HG02588 (cell line): ENCODE data around the gene TAGLN.

Experiments
- ATAC-seq: cut with Tn5 transposase; IDR thresholded peaks from one replicate; pipeline ENCODE4 v1.9.1; 2021; ENCODE audit warnings: mild to moderate bottlenecking, moderate library complexity; ENCODE audit not compliant: unreplicated experiment

The TAGLN gene

GRCh38 chr11:117212697-117213355 lies 13.7 kb downstream of the TAGLN start:
- ATAC-seq = no peak

DNA sequence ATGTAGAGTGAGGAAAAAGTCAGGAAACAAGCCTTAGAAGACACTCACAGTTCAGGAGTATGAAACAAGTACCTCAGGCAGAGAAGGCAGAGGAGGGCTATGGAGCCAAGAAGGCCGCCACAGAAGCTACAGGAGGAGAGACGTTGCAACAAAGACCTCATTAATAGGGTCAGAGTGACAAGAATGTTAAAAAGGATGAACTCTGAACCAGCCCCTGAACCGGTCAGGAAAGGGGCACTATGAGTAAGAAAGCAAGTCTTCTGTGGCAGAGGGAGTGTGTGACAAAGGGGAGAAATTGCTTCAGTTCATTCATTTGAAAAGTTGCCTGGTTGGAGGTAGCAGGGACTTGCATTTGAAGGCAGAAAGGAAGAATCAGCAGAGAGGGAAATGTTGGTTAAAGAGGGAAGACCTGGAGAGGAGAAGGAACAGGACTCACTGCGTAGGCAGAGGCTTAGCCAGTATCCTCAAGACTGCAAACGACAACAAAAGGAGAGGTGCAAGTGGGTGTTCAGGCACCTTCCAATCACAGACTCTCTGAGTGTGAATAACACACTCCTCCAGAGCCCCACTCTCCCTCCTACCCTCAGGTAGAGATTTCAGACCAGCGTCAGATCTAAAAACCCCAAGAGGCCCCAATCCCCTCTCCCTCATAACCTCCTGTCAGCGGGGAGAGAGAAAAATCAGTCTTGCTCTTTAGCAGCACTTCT lies 15.4 kb downstream of the TAGLN start:
- ATAC-seq = no peak

DNA sequence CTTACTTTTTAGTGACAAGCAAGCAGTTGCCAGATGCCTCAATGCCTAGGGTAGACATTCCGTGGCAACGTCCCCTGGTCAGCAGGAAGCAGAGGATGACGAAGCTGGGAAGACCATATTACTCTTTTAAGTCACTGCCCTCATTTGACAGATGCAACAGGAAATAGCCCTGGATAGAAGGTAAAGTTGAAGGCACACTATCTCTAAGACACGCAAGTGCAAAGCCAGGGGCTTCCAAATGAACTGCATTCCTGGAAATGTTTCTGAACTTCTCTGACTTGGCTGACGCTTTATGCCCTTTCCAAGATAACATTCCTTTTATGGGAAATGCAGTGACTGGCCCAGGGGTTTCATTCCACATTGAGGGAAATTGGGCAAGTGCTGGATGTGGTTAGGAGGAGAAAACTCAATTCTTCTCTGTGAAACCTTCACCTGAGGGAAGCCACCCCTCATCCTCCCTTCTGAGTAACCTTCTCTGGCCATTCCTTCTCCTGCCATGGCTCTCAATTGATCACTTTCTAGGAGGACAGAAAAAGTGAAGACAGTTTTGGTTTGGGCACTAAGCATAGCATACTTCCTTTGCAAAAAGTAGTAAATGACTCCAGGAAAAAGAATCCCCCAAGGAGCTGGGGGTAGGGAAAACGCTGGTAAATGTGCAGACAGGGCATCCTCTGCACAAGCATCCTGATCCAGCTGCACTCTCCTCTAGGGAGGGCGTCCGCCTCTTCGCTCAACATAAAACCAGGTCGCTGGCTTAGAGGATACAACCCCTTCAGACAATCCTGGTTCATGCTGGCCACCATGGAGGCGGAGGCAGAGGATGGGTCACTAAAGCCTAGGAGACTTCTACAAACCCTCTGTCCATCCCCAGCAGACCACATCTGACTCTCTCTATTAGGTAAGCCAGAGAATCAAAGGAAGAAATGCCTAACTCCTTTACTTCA lies 18.2 kb downstream of the TAGLN start:
- ATAC-seq = no peak

DNA sequence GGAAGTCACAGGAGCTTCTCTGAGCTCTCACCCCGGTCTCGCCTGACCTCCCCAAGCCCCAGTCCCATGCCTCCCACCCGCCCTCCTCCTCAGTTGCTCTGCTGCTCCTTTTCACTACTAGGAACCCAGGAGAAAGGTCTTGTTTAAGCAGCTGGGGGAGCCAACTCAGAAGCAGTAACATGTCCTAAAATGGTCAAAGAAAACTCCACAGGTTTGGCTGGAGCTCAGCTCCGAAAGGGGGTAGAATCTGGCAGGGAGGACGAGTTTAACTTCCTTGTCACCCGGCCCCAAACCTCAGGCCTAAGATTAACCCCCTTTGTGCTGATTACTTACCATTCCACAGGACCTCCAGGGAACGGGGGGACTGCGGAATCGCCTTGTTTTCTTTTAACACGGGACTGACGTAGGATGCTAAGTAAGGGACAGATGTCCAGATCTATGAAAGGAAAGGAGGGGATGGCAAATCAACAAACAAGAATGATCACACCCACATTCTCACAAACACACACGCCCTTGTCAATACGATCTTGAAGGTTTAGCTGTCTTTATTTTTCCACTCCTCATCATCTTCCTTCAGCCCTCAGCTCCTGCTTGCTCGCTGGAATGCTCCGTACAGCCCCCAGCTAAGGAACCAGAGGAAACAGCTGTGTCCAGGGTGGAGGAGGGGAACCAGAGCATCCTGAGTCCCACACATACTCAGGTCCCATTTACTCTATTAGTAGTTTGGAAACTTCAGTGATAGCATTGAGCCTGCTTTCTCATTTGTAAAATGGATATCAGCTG lies 19.2 kb downstream of the TAGLN start:
- no peak for ATAC-seq

DNA sequence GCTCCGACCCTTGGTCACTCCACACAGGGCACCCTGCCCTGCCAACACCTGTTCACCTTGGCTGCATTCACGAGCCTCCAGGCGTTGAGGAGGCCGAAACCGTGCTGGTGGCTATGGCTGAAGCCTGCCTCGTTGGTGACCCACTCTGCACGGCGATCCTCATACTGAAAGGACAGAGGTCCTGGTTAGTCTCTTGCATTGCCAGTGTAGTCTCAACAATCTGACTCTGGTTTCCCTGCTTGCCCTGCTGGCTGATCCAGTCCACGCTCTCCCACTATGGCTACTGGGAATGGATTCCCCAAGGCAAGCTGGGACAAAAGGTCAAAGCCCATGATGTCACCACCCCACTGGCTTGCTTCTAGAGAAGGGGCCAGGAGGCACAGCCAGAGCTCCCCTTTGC lies 19.8 kb downstream of the TAGLN start:
- no peak for ATAC-seq

DNA sequence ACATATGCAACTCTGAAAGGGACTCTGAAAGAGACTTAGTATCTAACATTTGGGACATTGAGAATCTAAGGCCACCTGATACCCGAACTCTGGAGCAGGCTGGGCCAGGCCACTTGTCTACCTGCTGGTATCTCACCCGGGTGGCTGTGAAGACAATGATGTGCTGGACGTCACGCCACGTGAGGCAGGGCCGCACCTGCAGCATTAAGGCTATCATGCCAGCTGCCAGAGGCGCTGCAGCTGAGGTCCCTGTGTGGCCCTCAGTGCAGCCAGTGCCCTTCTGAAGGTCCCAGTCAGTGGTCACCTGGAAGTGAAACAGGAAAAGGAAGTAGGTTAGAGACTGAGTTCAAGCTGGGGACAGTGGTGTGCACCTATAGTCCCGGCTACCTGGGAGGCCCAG lies 20.3 kb downstream of the TAGLN start:
- ATAC-seq = no peak

DNA sequence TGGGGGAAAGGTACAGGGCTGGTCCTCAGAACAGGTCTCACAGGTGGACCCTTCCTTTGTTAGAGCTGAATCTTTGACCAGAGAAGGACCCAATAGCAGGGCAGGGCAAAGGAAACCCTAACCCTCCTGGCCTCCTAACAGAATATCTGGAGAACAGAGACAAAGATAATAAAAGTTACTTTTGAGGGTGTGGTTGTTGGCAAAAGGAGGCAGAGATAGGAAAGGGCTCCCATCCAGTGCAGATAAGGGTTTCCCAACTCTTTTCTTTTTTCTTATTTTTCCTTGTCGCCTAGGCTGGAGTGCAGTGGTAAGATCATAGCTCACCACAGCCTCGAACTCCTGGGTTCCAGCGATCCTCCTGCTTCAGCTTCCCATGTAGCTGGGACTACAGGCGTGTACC lies 20.8 kb downstream of the TAGLN start:
- no peak for ATAC-seq

GRCh38 chr11:117220568-117220967 lies 21.4 kb downstream of the TAGLN start:
- ATAC-seq = no peak

GRCh38 chr11:117220999-117221774 lies 22.0 kb downstream of the TAGLN start:
- no peak for ATAC-seq

DNA sequence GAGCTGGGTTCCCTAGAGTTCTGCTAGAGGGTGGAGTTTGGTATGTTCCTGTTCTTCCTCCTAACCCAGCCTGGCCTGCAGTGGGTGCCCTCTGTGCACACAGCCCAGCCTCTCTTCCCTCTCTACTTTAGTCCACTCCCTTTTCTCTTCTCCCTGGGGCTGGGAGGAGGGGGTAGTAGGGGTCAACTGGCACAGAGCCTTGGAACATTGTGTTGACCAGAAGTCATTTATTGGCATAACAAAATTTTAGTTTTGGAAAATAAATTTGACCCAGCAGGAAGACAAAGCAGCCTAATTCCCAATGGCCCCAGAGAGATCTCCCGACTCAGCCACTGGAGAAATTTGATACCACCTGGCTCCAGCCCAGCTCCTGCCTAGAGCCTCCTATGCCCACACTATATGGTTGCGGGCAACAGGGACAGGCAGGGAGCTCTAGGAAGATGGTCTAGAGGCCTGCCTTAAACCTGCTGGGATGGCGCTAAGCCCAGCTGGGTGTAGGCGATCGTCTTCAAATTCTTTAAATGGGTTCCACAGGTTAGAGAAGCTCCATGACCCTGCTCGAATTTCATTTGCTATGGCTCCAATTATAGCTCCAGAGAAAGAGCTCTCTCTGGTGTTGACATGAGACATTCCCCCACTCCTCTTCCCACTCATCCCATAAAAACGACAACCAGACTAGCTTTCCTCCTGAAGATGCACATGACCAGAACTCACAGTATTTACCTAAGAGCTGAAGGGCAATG lies 22.8 kb downstream of the TAGLN start:
- no peak for ATAC-seq

GRCh38 chr11:117222991-117223740 lies 24.0 kb downstream of the TAGLN start:
- ATAC-seq = no peak

DNA sequence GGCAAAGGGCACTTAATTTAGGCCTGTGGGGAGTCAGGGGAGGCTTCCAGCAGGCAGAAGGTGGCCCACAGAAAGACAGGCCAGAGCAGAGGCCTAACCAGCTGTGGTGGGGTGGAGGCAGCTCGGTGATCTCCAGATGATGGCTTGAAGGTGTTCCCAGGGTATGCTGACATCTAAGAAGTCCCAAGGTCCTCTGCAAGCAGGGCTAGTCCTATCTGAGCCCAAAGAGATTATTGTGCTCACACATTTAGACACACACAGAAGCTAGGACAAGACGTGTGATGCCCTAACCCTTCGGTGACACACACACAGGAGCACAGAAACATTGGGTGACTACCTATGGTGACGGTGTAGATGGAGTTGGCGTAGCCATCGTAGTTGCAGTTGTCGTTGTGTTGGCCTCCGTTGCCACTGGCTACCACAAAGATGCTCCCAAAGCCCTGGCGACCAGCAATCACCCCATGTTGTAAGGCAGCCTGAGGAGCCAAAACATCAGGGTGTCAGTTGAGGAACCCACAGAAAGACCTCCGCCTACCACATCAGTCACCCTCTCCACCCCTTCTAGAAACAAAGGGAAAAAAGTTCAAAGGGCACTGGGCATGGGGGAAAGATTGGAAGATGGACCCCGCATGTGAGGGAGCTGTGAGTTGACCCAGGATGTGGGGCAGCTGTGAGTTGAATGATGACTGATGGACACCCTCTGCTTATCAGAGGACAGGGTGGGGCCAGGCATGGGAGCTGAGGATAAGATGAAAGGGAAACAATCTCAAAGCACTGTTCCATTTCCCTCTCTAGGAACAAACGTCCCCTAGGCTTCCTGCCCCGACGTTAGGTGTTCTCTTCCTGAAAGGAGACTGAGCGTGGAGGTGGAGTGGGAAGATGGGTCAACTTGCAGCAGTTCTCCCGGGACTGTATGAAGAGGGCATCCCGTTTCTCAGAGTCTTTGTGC lies 24.8 kb downstream of the TAGLN start:
- no peak for ATAC-seq

DNA sequence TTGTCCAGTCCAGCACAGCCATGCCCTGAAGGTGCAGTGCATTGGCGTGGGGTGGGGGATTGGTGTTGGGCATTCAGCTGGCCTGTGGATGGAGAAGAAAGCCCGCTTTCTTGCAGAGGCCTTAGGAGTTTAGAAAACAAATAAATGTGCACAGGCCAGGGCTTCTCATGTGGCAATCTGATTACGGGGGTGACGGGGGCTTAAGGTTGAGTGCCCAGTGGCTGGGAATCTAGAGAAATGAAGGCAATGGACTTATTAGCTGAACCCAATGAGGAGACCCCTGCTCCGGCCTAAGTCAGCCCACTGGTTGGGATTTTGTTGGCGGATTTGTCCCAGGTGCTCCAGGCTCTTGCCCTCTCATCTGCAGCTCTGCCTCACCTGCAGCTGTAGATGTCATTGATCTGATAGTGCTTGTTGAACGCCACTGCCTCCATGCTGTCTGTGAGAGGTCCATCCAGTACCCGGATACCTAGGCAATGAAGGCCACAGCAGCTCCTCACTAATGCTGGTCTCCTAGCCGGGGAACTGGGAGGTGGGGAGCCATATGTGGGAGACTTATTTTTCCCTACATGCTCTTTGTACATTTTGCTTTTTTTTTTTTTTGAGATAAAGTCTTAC lies 26.5 kb downstream of the TAGLN start:
- no peak for ATAC-seq

- peak; percentile 56 for ATAC-seq
Observed at GRCh38 chr11:117226388-117227385, 27.5 kb downstream of the TAGLN start.

DNA sequence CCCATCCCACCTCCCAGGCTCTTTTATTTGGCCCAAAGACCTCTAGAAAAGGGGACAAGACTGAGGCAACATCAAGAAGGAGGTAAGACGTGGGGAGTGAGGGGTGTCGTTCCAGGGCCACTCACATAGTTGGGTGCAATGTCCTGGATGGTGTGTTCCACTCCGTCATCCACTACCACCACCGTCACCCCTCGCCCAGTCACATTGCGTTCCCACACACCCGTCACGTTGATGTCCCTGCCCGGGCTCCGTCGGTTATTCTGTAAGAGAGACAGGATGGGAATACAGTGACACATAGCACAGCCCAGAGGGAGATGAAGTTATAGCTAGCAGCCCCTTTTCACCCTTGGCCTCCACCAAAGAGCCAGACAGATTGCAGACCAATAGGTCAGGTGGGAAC lies 28.9 kb downstream of the TAGLN start:
- ATAC-seq = no peak

- ATAC-seq = no peak
Observed at GRCh38 chr11:117229411-117229810, 30.2 kb downstream of the TAGLN start.
